GM21723 (cell line): ENCODE results near the gene AIP.
"Not testable (repeated sequence)": the region's sequence is repeated elsewhere in the genome, so short reads cannot be mapped to it uniquely, and the experiment has no call there.

Source experiments
- ATAC-seq: cut with Tn5 transposase; IDR thresholded peaks from one replicate; pipeline ENCODE4 v1.9.1; 2021; ENCODE audit warnings: mild to moderate bottlenecking, moderate library complexity; ENCODE audit not compliant: unreplicated experiment

The AIP gene

GRCh38 chr11:67468456-67468758 is 14.4 kb upstream of the AIP start:
- ATAC-seq = no peak

- peak; percentile 69 for ATAC-seq
Measured at GRCh38 chr11:67468759-67469507, 13.9 kb upstream of the AIP start, which contains the start of gene TMEM134. TMEM134 (minus strand) TSS chr11:67469251; CDS start chr11:67469192, 59 bp downstream.

- no peak for ATAC-seq
Measured at GRCh38 chr11:67469508-67469811, 13.4 kb upstream of the AIP start.

GRCh38 chr11:67470337-67471002 is 12.4 kb upstream of the AIP start:
- ATAC-seq = no peak

GRCh38 chr11:67472882-67473281 is 9.9 kb upstream of the AIP start:
- ATAC-seq = no peak

- ATAC-seq = not testable (repeated sequence)
Measured at GRCh38 chr11:67476692-67477091, 6.1 kb upstream of the AIP start.

GRCh38 chr11:67477344-67478050 is 5.3 kb upstream of the AIP start:
- ATAC-seq = not testable (repeated sequence)

- ATAC-seq = peak; percentile 0
Measured at GRCh38 chr11:67482275-67482826, 475 bp upstream of the AIP start.

GRCh38 chr11:67483831-67484665 is 1.2 kb downstream of the AIP start:
- ATAC-seq = no peak

- no peak for ATAC-seq
Measured at GRCh38 chr11:67484847-67485311, 2.1 kb downstream of the AIP start.

GRCh38 chr11:67485873-67486361 is 3.1 kb downstream of the AIP start:
- not testable (repeated sequence) for ATAC-seq

- ATAC-seq = no peak
Measured at GRCh38 chr11:67486481-67487195, 3.8 kb downstream of the AIP start.

- no peak for ATAC-seq
Measured at GRCh38 chr11:67489203-67489884, 6.5 kb downstream of the AIP start.

GRCh38 chr11:67489885-67490726 is 7.3 kb downstream of the AIP start:
- ATAC-seq = no peak

GRCh38 chr11:67490727-67491065 is 7.9 kb downstream of the AIP start:
- no peak for ATAC-seq

GRCh38 chr11:67491276-67492068 is 8.6 kb downstream of the AIP start:
- no peak for ATAC-seq

GRCh38 chr11:67492069-67492727 is 9.4 kb downstream of the AIP start:
- ATAC-seq = no peak
